Breast epithelium (tissue), 3 donors: ENCODE results near the gene MED8.

ENCODE experiments used
- CTCF ChIP-seq, 3 donors: fragments of 450-650 bp; IDR thresholded peaks; one replicate each; pipeline ENCODE4 v1.5.1; 2016 to 2017; ENCODE audit warnings: antibody characterized with exemption in 3 of 3, mild to moderate bottlenecking in 3 of 3, moderate library complexity in 3 of 3
- POLR2A ChIP-seq: fragments of 450-650 bp; IDR thresholded peaks from one replicate; pipeline ENCODE4 v1.6.1; 2016; ENCODE audit warnings: antibody characterized with exemption, mild to moderate bottlenecking, moderate library complexity

DNA sequence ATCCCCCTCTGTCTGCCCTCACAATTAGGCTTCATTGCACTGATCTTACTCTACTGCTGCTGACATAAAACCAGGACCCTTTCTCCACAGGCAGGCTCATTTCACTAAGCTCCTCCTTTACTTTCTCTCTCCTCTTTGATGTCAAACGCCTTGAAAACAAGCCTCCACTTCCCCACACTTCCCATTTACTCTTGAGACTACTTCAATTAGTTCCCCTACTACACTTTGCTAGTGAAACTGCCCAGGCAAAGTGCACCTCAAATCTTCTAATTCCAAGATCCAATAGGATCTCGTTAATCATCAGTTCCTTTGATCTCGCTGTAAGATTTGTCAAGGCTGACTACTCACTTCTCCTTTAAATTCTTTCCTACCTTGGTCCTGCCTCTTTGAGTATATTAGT, 36.7 kb downstream of the MED8 start:
- TF ChIP-seq CTCF (IDR thresholded peaks at IDR 0.05) (no peak), POLR2A (no peak)
